A549 (cell line): ENCODE results near the gene FLYWCH1. TPM values are rescaled to one million over a fixed set of nuclear protein-coding genes. Genes with fewer than 3 reads are reported as not detected.

ENCODE experiments used
- ATAC-seq, 2 experiments: fragments of 200-7000 bp in 1 of 2; fragments of >200 bp in 1 of 2; cut with Nextera tagmentation in 1 of 2; cut with Tn5 transposase in 1 of 2; 3 replicates each; pipeline versions ENCODE4 v1.8.0 to v1.9.1; 2018 to 2020; ENCODE audit warnings: mild to moderate bottlenecking in 1 of 2, moderate library complexity in 1 of 2
- CTCF ChIA-PET: fragments of 300-600 bp; sonication (Branson Sonifier 250); formaldehyde crosslinking; extraction: SDS; loops from one replicate; lab custom pipeline; 2021; ENCODE audit warnings: antibody characterized with exemption, inconsistent platforms; lab: Yijun Ruan, JAX
- POLR2A ChIA-PET: fragments of 350-600 bp; formaldehyde crosslinking; extraction: SDS; loops from one replicate; lab custom pipeline; 2021; ENCODE audit warnings: antibody characterized with exemption, inconsistent platforms; lab: Yijun Ruan, JAX
- DNase-seq, 2 experiments: peaks; one replicate each; pipeline versions ENCODE4 v3.0.0 to v3.0.0-alpha.2; 2011 to 2016; ENCODE audit warnings: low read depth in 1 of 2, low spot score in 1 of 2
- FAIRE-seq: peaks from 2 replicates; lab custom pipeline; 2011; peaks lifted over from hg19 to GRCh38; lab: Jason Lieb, UNC
- H3K27ac ChIP-seq, 2 experiments: fragments of >200 bp; sonication (Bioruptor Twin); formaldehyde crosslinking; 3 replicates each; pipeline ENCODE4 v1.5.1; 2016 to 2017
- H3K4me1 ChIP-seq: fragments of >200 bp; sonication (Bioruptor Twin); formaldehyde crosslinking; 3 replicates; pipeline ENCODE4 v1.6.1; 2016
- H3K4me2 ChIP-seq: fragments of >200 bp; sonication (Bioruptor Twin); formaldehyde crosslinking; 3 replicates; pipeline ENCODE4 v1.6.1; 2016
- H3K4me3 ChIP-seq: fragments of >200 bp; sonication (Bioruptor Twin); formaldehyde crosslinking; 3 replicates; pipeline ENCODE4 v1.5.1; 2016
- H3K9me3 ChIP-seq: fragments of >200 bp; sonication (Bioruptor Twin); formaldehyde crosslinking; 3 replicates; pipeline ENCODE4 v1.6.1; 2016
- ATOH8 ChIP-seq: fragments of 250-450 bp; sonication (Bioruptor Pico); IDR thresholded peaks from 2 replicates; pipeline ENCODE4 v1.5.0; 2020; ENCODE audit warnings: low read depth, mild to moderate bottlenecking, moderate library complexity
- BCL3 ChIP-seq: fragments of >200 bp; sonication (Bioruptor Twin); formaldehyde crosslinking; IDR thresholded peaks from 3 replicates; pipeline ENCODE4 v1.6.1; 2016
- BHLHE40 ChIP-seq: IDR thresholded peaks from 2 replicates; pipeline ENCODE4 v1.6.1; 2012; ENCODE audit warnings: low read depth, low read length, inconsistent platforms
- CBX8 ChIP-seq: fragments of 200-600 bp; sonication (generic); IDR thresholded peaks from 2 replicates; pipeline ENCODE4 v1.6.1; 2016
- CHD2 ChIP-seq: fragments of 150-350 bp; IDR thresholded peaks from 2 replicates; pipeline ENCODE4 v1.6.1; 2014; ENCODE audit warnings: low read length; ENCODE audit not compliant: partially characterized antibody
- CHD4 ChIP-seq: fragments of 200-600 bp; sonication (generic); IDR thresholded peaks from 2 replicates; pipeline ENCODE4 v1.6.1; 2016; ENCODE audit warnings: antibody characterized with exemption, mild to moderate bottlenecking, borderline replicate concordance
- CTCF ChIP-seq: fragments of >200 bp; sonication (Bioruptor Twin); formaldehyde crosslinking; IDR thresholded peaks from 3 replicates; pipeline ENCODE4 v1.5.1; 2016
- E2F6 ChIP-seq: IDR thresholded peaks from 2 replicates; pipeline ENCODE4 v1.6.1; 2012; ENCODE audit warnings: low read depth, borderline replicate concordance
- EHF ChIP-seq: fragments of 250-450 bp; sonication (Bioruptor Pico); IDR thresholded peaks from 2 replicates; pipeline ENCODE4 v1.5.0; 2020; ENCODE audit warnings: mild to moderate bottlenecking
- FOSB ChIP-seq: fragments of 250-450 bp; sonication (Bioruptor Pico); IDR thresholded peaks from 2 replicates; pipeline ENCODE4 v1.5.0; 2020; ENCODE audit warnings: mild to moderate bottlenecking, moderate library complexity
- GATA3 ChIP-seq: IDR thresholded peaks from 2 replicates; pipeline ENCODE4 v1.6.1; 2012; ENCODE audit warnings: borderline replicate concordance
- HDAC2 ChIP-seq: fragments of 200-600 bp; sonication (generic); IDR thresholded peaks from 2 replicates; pipeline ENCODE4 v1.6.1; 2016
- HES2 ChIP-seq: fragments of >200 bp; sonication (Bioruptor Twin); formaldehyde crosslinking; IDR thresholded peaks from 2 replicates; pipeline ENCODE4 v1.6.1; 2016
- HEYL ChIP-seq: fragments of 250-450 bp; sonication (Bioruptor Pico); IDR thresholded peaks from 2 replicates; pipeline ENCODE4 v1.8.0; 2021; ENCODE audit warnings: mild to moderate bottlenecking, moderate library complexity
- JUN ChIP-seq, 2 experiments: fragments of >200 bp; sonication (Bioruptor Twin); formaldehyde crosslinking; IDR thresholded peaks; 2 replicates in 1 of 2; 3 replicates in 1 of 2; pipeline ENCODE4 v1.6.1; 2016 to 2017
- JUNB ChIP-seq: fragments of >200 bp; sonication (Bioruptor Twin); formaldehyde crosslinking; IDR thresholded peaks from 2 replicates; pipeline ENCODE4 v1.6.1; 2016
- KDM5A ChIP-seq: fragments of 200-600 bp; sonication (generic); IDR thresholded peaks from 2 replicates; pipeline ENCODE4 v1.6.1; 2016; ENCODE audit warnings: antibody characterized with exemption, mild to moderate bottlenecking
- MAFK ChIP-seq: fragments of 450-650 bp; IDR thresholded peaks from 2 replicates; pipeline ENCODE4 v1.6.1; 2014; ENCODE audit not compliant: partially characterized antibody
- MAX ChIP-seq: IDR thresholded peaks from 2 replicates; pipeline ENCODE4 v1.6.1; 2012
- MAZ ChIP-seq: fragments of 150-350 bp; IDR thresholded peaks from 2 replicates; pipeline ENCODE4 v1.6.1; 2014; ENCODE audit warnings: antibody characterized with exemption, low read depth, low read length, borderline replicate concordance
- NR3C1 ChIP-seq: fragments of >200 bp; sonication (Bioruptor Twin); formaldehyde crosslinking; IDR thresholded peaks from 3 replicates; pipeline ENCODE4 v1.6.1; 2017
- PBX3 ChIP-seq: IDR thresholded peaks from 2 replicates; pipeline ENCODE4 v1.6.1; 2012
- POLR2A ChIP-seq: IDR thresholded peaks from 2 replicates; pipeline ENCODE4 v1.6.1; 2012; ENCODE audit warnings: mild to moderate bottlenecking, low read length
- POLR2AphosphoS2 ChIP-seq: conservative IDR thresholded peaks from 2 replicates; pipeline ENCODE4 v1.6.1; 2012; ENCODE audit warnings: low read length, improper control_type of control experiment, inconsistent platforms
- SMC3 ChIP-seq: fragments of >200 bp; sonication (Bioruptor Twin); formaldehyde crosslinking; IDR thresholded peaks from 3 replicates; pipeline ENCODE4 v1.6.1; 2018; ENCODE audit warnings: inconsistent platforms
- TFCP2L1 ChIP-seq: fragments of 250-450 bp; sonication (Bioruptor Pico); IDR thresholded peaks from 2 replicates; pipeline ENCODE4 v1.5.0; 2021; ENCODE audit warnings: mild to moderate bottlenecking
- TP53 ChIP-seq: fragments of 250-450 bp; sonication (Bioruptor Pico); IDR thresholded peaks from 2 replicates; pipeline ENCODE4 v1.5.0; 2021; ENCODE audit warnings: mild to moderate bottlenecking, moderate library complexity
- USF2 ChIP-seq: fragments of 450-650 bp; IDR thresholded peaks from 2 replicates; pipeline ENCODE4 v1.6.1; 2014; ENCODE audit warnings: antibody characterized with exemption
- ZC3H11A ChIP-seq: fragments of 450-650 bp; IDR thresholded peaks from 2 replicates; pipeline ENCODE4 v1.6.1; 2014; ENCODE audit warnings: antibody characterized with exemption, mild to moderate bottlenecking
- ZNF302 ChIP-seq: fragments of 250-450 bp; sonication (Bioruptor Pico); IDR thresholded peaks from 2 replicates; pipeline ENCODE4 v1.9.0; 2021; ENCODE audit warnings: inconsistent platforms, mild to moderate bottlenecking, moderate library complexity
- ZSCAN20 ChIP-seq: fragments of 250-450 bp; sonication (Bioruptor Pico); IDR thresholded peaks from 2 replicates; pipeline ENCODE4 v1.8.0; 2022; ENCODE audit warnings: mild to moderate bottlenecking, moderate library complexity
- WGBS: methylation state at CpG from one replicate; pipeline ENCODE4 v1.1.6; 2017; ENCODE audit errors: missing lambda C conversion rate; 5-methylcytosine and 5-hydroxymethylcytosine counted together
- polyA plus RNA-seq, 4 experiments: library from polyadenylated mRNA; depleted of rRNA in 3 of 4; stranded (reverse); fragments of >200 nt; fragmentation: RNase III in 1 of 4; extraction: RNeasy Plus Mini Kit Qiagen cat#74134 plus additional on column Dnase treatment in 1 of 4; gene quantifications; 2 replicates in 3 of 4; 3 replicates in 1 of 4; pipeline ENCODE4 v1.2.3, GENCODE V29; 2011 to 2017

The FLYWCH1 gene
- polyA plus RNA-seq, 2 of the 4 experiments (the other 2 are of a cell fraction): 9.3 to 22.5 TPM

GRCh38 chr16:2905241-2905987 lies 6.3 kb upstream of the FLYWCH1 start (continued):
- no peak for TF ChIP-seq HDAC2
- TF ChIP-seq MAZ: 0 out of 2 replicates have a peak, but pooled peaks have one; percentile 79
- TF ChIP-seq CBX8: no peak
- no peak for TF ChIP-seq JUNB
- no peak; the same call in 1 of the 2 replicates for TF ChIP-seq E2F6
- no peak for TF ChIP-seq BHLHE40
- TF ChIP-seq CHD2: no peak
- TF ChIP-seq PBX3: peak; percentile 63; the same call in 1 of the 2 replicates
- peak; percentile 27; the same call in 1 of the 2 replicates for TF ChIP-seq GATA3
- TF ChIP-seq NR3C1: no peak
- TF ChIP-seq KDM5A: no peak
- no peak for TF ChIP-seq HES2
- no peak for TF ChIP-seq FOSB
- TF ChIP-seq CHD4: no peak
- no peak for TF ChIP-seq TP53 (CRISPR knock-in tag)
- no peak; the same call in 1 of the 2 replicates for TF ChIP-seq USF2
- TF ChIP-seq POLR2AphosphoS2: no peak
- peak; percentile 81 for TF ChIP-seq MAX
- TF ChIP-seq ZC3H11A: no peak
- no peak for TF ChIP-seq ZNF302
- TF ChIP-seq ATOH8: no peak
- TF ChIP-seq MAFK: no peak
- TF ChIP-seq JUN (IDR thresholded peaks at IDR 0.05): peak; percentile 83 to 98; a peak in 4 of 5 replicates
- TF ChIP-seq BCL3: peak; percentile 98
- TF ChIP-seq, all 56 proteins: peak for 11

GRCh38 chr16:2905988-2906387 lies 5.7 kb upstream of the FLYWCH1 start:
- H3K9me3 ChIP-seq: no peaks in the 10 kb centered on the region
- peak overlapping the region; percentile 58 for H3K4me2 ChIP-seq
- FAIRE-seq (no peak), ATAC-seq (peak; percentile 80 to 86), DNase-seq (no peak)
- peak overlapping the region in 1 of 2 experiments; percentile 23; a peak in 1 of 6 replicates for H3K27ac ChIP-seq
- H3K4me1 ChIP-seq: peaks cover 19% of the 10 kb centered on the region
- 13% methylated on average over 12 of the region's 12 CpGs for WGBS
- 0 out of 3 replicates have a peak overlapping the region, but pooled peaks have one; percentile 14 for H3K4me3 ChIP-seq
- ChIA-PET POLR2A (interaction anchor here (0.5 to 1.5 kb wide), 26 partner anchors 9 to 224 kb away, joined by 3 to 62 read pairs (median 4); partner anchors contain the start of genes FLYWCH2, KCTD5, SRRM2 and TNFRSF12A), CTCF (interaction anchor here (0.6 to 5.3 kb wide), 12 partner anchors 9 to 137 kb away, joined by 3 to 44 read pairs (median 6); partner anchors contain the start of gene FLYWCH2)
- TF ChIP-seq POLR2A (no peak), EHF (CRISPR knock-in tag) (no peak), TP53 (CRISPR knock-in tag) (no peak), USF2 (peak; percentile 32; the same call in 1 of the 2 replicates), ZC3H11A (no peak), CBX8 (no peak), CTCF (no peak), GATA3 (no peak), JUNB (no peak), HDAC2 (no peak), TFCP2L1 (CRISPR knock-in tag) (no peak), ZSCAN20 (no peak), MAFK (no peak), SMC3 (no peak), HEYL (no peak)
